HG02870 (cell line): Measurements from ENCODE around the gene NRXN2.
A peak's percentile ranks its signal among the peaks of the same experiment; 100 is the strongest.
"Not testable (repeated sequence)": the region's sequence is repeated elsewhere in the genome, so short reads cannot be mapped to it uniquely, and the experiment has no call there.

Source experiments
- ATAC-seq: cut with Tn5 transposase; IDR thresholded peaks from one replicate; pipeline ENCODE4 v1.9.1; 2021; ENCODE audit warnings: mild to moderate bottlenecking, moderate library complexity; ENCODE audit not compliant: unreplicated experiment

NRXN2 gene

DNA sequence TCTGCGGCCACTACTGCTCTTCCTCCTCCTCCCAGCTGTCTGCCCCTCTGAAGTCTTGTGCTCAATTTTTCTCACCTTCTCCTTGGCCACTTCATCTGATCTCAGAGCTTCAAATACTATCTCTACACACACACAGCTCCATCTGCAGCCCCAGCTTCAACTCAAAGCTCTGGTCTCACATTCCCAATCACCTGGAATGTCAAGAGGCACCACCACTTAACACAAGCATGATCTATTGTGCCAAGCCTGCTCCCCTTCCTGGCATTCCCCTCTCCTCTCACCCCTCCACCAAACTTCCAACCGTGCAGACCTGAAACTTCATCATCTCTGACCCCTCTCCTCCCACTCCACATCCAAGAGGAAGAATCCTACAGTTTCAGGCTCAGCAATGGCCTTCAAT lies 17.5 kb downstream of the NRXN2 start:
- no peak for ATAC-seq

DNA sequence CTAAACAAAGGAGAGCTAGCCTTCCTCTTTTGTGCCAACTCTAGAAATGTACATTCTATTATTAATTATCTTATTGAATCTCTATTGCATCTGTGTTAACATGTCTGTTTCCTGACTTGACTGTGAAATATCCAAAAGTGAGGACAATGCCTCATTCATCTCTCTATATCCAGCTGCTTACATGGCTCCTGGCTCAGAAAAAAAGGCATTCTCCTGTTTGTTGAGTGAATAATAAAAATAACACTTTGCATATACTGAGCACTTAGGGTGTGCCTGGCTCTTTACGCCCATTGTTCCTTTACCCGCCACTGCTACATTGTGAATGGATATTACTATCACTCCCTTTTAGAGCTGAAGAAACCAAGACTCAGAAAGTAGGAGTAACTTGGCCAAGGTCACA lies 19.9 kb downstream of the NRXN2 start:
- ATAC-seq, result no peak

DNA sequence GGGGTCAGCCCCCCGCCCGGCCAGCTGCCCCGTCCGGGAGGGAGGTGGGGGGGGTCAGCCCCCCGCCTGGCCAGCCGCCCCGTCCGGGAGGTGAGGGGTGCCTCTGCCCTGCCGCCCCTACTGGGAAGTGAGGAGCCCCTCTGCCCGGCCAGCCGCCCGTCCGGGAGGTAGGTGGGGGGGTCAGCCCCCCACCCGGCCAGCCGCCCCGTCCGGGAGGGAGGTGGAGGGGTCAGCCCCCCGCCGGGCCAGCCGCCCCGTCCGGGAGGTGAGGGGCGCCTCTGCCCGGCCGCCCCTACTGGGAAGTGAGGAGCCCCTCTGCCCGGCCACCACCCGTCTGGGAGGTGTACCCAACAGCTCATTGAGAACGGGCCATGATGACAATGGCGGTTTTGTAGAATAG lies 21.0 kb downstream of the NRXN2 start:
- ATAC-seq, result not testable (repeated sequence)

DNA sequence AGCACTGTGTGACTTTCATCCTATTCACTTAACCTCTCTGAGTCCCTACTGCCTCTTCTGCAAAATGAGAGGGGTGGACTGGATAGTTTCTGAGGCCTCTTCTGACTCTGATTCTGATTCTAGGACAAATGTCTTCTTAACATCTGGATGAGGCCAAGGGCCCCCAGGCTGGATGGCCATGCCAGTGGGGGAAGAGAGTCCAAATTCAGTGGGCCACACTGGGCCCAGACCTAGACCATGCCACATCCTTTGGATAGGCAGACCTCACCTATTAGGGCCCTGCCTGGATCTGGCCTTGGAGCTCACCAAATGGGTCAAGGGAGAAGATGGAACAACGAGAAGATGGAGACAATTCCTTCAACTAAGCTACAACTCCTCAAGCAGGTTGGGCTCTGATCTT lies 24.6 kb downstream of the NRXN2 start:
- ATAC-seq, result no peak

DNA sequence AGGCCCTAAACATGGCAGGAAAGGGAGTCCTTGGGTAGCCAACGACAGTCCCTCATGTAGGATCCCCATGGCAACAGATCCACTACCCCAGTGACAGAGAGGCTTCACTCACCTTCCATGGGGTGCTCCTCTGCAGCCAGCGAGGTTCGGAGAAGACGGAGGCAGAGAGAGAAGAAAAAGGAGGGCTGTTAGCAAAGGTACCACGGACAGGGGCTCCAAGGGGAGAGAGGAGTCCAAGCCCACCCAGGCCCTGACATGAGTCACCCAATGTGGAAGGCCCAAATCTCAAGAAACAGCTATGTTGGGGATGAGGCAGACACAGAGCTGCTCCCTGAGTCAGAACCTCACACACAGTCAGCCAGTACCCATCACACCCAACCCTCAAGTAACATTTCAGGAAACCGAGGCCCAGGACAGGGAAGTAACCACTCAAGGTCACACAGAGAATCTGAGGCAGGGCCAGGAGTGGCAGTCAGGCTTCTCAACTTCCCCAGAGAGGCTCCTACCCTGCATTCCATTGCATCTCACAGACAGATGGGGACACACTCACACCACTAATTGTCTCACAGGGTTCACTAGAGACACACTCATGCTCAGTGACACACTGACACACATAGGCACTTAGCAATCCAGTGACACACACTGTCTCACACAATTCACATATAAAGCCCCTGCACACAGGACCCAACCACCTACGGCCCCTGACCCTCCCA lies 25.2 kb downstream of the NRXN2 start:
- ATAC-seq, result no peak

DNA sequence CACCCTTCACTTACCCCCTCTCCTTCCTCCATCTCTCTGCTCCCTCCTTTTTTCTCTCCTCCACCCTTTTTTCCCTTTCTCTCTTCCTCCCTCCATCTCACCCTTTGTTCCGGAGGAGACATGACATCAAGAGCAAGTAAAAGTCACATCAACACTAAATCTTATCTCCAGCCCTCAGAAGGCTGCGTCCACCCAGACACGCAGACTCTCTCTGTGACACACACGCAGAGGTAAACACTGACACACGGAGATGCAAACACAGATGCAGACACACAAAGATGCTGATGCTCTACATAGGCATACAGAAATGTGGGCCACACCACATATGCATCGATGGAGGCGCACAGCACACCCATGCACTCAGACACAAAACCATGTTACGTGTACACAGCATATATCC lies 27.0 kb downstream of the NRXN2 start:
- no peak for ATAC-seq

DNA sequence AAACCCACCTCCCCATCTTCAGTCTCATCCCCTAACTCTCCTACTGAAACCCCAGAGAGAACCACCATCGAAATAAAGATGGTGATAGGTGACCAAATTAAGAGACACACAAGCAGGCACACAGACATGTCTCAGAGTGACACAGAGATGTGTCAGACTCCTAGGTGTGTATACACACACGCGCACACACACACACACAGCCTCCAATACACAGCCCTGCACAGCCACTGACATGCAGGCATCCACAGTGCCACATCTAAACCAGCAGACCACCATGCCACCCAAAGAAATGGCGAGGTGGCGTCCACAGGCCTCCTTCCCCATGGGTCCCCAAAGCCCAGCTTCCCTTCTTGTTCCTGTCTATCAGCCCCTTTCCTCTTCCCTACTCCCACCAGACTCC lies 27.4 kb downstream of the NRXN2 start:
- ATAC-seq, result no peak

DNA sequence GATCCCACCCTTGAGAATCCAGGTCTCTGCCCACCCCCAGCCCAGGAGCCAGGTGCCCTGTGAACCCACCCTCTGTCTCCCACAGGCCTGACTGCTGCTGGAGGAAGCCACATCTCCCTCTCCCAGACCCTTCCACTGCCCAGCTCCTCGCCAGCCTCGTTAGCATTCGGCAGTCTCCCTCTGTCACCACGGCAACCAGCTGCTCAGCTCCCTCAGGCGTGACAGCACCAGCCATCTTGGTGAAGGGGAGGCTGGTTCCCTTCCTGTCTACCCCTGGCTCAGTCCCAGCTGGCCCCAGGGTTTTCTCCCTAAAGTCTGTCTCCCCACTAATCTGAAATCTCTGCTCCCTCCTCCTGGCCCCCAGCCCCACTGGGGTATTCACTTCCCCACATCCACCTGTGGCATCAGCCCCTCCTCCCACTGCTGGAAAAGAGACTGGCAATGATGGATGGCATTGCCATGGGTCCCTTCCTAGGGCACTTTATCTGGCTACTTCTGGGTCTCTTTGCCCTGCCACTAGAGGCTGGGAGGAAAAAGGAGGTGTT lies 28.1 kb downstream of the NRXN2 start:
- ATAC-seq, result no peak

DNA sequence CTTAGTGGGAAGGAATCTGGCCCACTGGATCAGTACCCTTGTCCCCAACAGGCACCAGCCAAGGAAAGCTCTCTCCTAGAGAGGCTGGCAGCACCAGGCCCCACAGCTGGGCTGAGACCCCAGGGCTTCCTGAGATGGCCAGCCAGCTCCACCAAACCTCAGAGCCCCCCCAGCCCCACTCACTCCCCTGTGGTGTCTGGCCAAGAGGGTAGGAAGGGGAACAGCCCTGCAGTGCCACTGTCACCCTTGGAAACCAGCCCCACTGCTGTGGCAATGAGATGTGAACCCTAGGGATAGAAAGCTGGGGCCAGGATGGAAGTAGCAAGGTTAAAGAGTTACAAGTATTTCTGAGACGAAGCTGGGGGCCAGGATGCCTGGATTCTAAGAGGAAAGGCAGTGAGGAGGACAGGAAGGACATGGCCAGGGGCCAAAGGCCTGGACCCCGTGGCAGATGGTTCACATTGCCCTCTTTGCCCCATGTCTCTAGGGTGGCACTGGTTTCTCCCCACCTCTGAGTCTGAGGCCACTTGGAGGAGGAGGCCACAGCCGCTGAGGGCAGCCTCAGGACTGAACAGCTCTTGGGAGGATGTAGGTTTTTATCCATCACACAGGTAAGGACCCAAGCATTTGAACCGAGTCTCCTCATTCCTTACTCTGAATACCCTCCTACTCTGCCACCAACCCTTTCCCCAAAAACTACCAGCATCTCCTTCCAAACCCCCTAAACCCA lies 28.8 kb downstream of the NRXN2 start:
- ATAC-seq, result no peak

DNA sequence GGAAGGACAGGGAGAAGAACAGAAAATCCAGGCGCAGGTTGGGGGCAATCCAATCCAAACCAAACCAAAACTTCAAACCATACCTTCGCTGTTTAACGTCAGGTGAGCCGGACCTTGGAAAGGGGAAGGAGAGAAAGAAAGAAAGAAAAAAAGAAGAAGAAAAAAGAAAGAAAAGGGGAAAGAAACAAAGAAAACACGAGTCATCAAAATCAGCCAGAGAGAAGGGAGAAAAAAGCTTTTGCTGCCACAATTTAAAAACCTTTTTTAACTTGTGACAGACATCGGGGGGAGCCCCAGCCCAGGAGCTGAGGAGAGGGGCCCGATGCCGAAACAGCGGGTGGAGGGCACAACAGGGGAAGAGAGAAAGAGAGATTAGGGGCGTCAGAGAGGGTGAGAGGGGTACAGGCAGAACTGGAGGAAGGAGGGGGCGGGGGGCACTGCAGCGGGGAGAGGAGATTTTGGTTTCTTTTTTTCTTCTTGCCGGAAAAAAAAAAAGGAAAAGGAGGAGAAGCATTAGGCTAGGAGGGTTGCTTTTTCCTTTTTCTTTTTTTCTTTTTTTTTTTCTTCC lies 30.1 kb downstream of the NRXN2 start:
- ATAC-seq, result no peak

DNA sequence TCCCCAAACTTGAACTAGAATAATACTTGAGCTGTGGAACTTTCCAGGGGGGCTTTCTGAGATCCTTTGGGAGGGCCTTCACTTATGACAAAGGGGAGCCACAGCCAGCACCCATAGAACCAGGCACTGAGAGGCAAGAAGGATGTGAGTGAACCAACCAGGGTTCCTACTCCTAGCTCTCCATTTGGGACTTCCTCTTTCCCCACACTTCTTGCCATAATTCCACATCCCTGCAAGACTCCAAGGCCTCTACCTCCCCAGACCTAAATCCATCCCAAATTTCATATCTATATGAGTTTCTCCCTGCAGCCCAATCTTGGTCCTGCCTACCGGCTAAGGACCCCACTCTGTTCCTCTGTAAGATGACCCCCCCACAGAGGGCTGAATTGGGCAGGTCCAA lies 31.5 kb downstream of the NRXN2 start:
- ATAC-seq, result no peak

DNA sequence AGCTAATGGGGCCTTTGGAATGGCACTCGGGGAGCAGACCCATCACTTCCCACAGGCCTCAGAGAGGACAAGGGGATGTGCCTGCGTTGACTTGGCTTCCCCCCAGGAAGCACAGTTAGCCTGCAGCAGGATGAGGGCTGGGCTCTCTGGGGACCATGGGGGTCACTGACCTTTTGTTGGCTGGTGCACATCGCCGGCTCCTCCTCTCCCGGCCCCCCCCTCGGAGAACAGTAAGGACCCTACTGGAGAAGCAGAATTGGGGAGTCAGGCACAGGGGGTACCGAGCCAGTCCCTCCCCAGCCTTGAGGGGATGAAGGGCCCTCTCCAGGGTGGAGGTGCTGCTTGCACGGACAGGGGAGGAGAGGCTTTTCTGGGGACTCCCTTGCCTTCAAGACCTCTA lies 32.8 kb downstream of the NRXN2 start:
- no peak for ATAC-seq

DNA sequence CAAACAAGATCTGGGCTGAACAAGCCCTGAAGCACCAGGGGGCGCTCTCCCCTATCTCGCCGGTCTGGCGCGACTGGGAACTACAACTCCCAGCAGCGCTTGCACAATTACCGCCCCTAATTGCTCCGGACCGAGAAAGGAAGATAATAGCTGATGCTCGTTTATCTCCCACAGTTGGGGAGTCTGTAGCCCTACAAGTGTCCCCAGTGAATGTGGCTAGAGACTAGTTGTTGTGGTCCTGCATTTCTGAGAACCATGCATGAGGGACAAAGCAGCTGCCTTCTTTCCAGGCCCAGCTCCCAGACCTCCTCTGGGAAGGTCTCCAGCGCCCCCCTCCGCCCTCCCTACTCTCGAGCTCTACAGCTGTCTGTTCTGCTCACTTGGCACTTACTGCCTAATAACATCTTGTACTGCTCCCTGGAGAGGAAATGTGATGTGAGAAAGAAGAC lies 34.4 kb downstream of the NRXN2 start:
- ATAC-seq, result peak; percentile 78

DNA sequence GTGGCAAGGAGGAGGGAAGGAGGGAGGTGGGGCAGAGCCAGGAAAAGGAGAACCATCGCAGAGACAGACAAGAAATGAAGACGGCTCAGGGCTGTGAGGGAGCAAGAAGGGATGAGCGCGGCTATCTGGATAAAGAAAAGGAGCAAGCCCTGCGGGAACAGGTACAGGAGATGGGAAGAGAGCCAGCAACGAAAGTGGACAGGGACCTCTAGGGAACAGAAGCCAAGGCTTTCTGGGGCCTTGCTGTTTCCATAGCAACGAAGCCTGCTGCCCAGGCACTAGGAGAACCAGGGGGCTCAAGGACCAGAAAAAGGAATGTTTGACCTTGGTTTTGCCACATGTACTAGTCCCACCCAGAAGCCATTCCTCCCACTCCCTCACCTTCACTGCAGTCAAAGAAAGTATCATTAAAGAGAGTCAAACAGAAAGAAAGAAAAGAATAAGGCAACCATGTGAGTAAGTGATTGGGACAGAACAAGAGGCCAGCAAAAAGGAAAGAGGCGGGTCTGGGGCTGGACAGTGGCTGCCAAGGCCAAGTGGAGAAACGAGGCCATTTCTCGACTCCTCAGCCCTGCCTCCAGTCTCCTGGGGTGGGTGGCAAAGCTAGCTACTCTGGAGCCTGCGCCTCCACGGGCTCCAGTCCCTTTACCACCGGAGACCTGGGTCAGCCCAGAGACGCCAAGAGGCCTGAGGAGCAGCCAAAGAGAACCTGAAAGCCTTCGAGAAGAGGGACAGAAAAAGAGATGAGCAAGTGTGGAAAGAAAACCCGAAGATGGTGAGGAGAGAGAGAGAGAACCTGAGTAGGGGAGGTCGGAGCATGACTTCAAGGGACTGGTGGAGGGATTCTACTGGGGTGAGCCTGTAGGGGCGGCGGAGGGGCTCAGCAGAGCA lies 35.1 kb downstream of the NRXN2 start:
- ATAC-seq, result no peak

DNA sequence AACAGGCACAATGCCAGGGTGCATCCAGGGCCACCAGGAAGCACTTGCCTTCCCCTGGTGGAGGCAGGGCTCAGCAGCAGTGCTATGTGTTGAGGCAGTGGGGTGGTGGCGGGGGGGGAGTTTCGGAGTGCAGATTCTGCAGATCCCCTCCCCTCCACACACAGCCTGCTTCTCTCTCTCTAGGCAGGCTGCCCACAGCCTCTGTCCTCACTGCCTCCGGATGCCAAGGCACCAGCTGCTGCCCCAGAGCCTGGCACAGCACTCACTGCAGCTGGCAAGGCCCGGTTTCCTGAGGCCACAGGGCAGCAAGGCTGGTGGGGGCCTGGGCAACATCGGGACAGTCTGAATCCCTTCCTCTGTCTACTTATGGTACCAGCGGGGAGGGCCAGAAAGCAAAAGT lies 35.8 kb downstream of the NRXN2 start:
- no peak for ATAC-seq

DNA sequence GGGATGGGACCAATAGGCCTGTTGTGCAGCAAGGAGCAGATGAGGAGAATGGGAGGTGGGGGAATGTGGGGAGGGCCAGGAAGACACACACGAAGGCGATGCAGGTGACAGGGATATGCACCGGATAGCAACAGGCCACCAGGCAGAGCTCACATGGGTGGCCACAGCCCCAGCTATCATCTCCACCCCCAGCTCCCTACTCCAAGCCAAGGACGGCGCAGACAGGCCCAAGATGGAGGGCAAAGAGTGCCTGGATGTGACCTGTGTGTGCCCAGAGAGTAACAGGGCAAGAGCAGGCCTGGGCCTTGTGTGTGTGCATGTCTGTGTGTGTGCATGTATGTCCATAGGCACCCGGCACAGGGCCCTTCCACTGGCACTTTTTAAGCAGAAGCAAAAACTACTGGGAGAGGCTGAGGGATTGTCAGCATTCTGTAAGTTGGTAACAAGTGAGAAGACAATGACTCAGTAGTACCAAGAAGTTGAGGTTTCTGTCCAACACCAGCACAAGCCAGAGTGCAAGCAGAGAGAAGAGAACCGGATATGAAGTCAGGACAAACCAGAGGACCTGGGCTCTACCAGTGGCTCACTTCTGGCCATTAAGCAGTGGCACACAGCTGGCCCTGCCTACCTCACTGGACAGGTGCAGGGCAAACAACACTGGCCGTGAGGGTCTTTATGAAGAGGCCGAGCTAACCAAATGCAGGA lies 36.4 kb downstream of the NRXN2 start:
- ATAC-seq, result no peak

DNA sequence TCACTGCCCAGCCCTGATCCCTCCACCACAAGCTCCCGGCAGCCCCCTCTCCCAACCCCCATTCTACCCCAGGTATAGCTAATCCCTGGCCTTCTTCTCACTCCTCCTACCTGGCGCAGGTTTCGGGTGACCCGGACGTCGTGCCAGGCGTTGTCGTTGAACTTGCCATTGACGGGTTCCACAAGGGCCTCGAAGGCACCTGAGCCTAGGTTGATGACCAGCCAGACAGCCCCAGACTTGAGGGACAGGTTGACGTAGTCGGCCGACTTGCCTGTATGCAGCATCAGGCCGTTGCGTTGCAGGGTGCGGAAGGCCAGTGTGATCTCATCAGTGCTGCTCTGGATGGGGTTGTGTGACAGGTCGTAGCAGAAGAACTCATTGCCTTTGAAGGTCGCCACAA lies 37.5 kb downstream of the NRXN2 start:
- no peak for ATAC-seq

DNA sequence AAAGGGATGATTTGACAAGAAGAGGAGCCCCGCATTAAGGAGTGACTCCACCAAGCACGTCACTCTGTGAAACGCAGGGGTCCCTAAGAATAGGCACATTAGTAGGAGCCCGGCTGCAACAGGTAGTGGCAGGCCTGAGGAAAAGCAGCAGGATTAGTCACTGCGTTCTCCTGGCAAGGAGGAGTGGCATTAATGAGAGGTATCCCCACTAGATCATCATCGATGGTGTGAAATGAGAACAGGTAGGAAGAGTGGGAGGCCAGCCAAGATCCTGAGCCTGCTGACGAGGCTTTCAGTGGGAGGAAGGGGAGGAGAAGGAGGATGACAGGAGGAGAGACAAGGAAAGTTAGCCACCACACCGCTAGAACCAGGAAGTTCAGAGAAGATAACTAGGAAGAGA lies 38.6 kb downstream of the NRXN2 start:
- ATAC-seq, result no peak

DNA sequence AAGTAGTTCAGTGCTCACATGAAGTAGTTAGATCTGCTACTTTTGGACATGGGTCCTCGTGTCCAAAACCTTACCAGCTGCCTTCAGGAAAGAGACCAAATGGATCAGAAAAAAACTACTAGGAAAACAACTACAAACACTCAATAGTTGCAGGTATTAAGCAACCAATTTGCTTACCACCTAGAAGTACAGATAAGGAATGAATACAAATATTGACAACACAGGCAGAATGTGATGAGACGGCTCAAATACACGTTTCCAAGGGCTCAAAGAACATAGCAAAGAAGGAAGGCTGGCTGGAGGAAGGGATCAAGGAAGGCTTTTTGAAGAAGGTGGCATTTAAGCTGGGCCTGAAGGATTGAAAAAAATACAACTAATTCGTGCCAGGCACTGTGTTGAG lies 41.8 kb downstream of the NRXN2 start:
- no peak for ATAC-seq

DNA sequence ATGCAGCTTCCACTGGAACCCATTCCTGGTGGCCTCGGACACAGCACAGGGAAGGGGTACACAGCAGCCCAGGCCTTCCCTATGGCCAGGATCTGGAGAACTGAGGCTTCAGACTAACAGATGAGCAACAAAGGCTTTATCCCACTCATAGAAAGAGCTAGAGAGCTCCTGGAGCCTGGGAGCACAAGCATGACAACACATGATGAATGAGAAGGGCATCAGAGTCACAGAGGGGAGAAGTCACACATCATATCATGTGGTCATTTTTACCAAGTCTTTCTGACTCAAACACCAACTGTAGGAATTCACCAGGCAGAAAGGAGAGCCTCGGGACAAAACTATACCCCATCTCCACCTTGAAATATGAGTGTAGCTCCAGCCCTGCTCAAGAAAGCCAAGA lies 43.2 kb downstream of the NRXN2 start:
- no peak for ATAC-seq
